ENCODE data around the gene XXYLT1. TPM values are rescaled to one million over a fixed set of nuclear protein-coding genes. Genes with fewer than 3 reads are reported as not detected.

XXYLT1 gene
- total RNA-seq, 1 donor = 32.8 TPM

GRCh38 chr3:195207731-195208130 lies 63.2 kb downstream of the XXYLT1 start:
- no peak overlapping the region for H3K4me3 ChIP-seq (ENCODE audit: low read depth, low read length)
- DNase-seq (ENCODE audit: low read depth) = no peak
- TF ChIP-seq CTCF (IDR thresholded peaks at IDR 0.05; ENCODE audit: insufficient read depth, low read depth, low read length) = no peak

GRCh38 chr3:195207056-195207455 lies 63.9 kb downstream of the XXYLT1 start:
- no peak overlapping the region for H3K4me3 ChIP-seq (ENCODE audit: low read depth, low read length)
- TF ChIP-seq CTCF (IDR thresholded peaks at IDR 0.05; ENCODE audit: insufficient read depth, low read depth, low read length) = no peak
- no peak for DNase-seq (ENCODE audit: low read depth)

- TF ChIP-seq CTCF (IDR thresholded peaks at IDR 0.05; ENCODE audit: insufficient read depth, low read depth, low read length) = no peak
- no peak for DNase-seq (ENCODE audit: low read depth)
- no peak overlapping the region for H3K4me3 ChIP-seq (ENCODE audit: low read depth, low read length)
Measured at GRCh38 chr3:195204360-195205163, 66.4 kb downstream of the XXYLT1 start.

GRCh38 chr3:195203606-195204005 lies 67.4 kb downstream of the XXYLT1 start:
- no peak for TF ChIP-seq CTCF (IDR thresholded peaks at IDR 0.05; ENCODE audit: insufficient read depth, low read depth, low read length)
- no peak for DNase-seq (ENCODE audit: low read depth)
- no peak overlapping the region for H3K4me3 ChIP-seq (ENCODE audit: low read depth, low read length)

- no peak for TF ChIP-seq CTCF (IDR thresholded peaks at IDR 0.05; ENCODE audit: insufficient read depth, low read depth, low read length)
- no peak overlapping the region for H3K4me3 ChIP-seq (ENCODE audit: low read depth, low read length)
- no peak for DNase-seq (ENCODE audit: low read depth)
Measured at GRCh38 chr3:195201295-195201694, 69.7 kb downstream of the XXYLT1 start.

GRCh38 chr3:195200010-195200822 lies 70.7 kb downstream of the XXYLT1 start:
- no peak overlapping the region for H3K4me3 ChIP-seq (ENCODE audit: low read depth, low read length)
- TF ChIP-seq CTCF (IDR thresholded peaks at IDR 0.05; ENCODE audit: insufficient read depth, low read depth, low read length) = no peak
- no peak for DNase-seq (ENCODE audit: low read depth)

Measured in fibroblast of villous mesenchyme (primary cell).